ENCODE results near the gene APP.

DNA sequence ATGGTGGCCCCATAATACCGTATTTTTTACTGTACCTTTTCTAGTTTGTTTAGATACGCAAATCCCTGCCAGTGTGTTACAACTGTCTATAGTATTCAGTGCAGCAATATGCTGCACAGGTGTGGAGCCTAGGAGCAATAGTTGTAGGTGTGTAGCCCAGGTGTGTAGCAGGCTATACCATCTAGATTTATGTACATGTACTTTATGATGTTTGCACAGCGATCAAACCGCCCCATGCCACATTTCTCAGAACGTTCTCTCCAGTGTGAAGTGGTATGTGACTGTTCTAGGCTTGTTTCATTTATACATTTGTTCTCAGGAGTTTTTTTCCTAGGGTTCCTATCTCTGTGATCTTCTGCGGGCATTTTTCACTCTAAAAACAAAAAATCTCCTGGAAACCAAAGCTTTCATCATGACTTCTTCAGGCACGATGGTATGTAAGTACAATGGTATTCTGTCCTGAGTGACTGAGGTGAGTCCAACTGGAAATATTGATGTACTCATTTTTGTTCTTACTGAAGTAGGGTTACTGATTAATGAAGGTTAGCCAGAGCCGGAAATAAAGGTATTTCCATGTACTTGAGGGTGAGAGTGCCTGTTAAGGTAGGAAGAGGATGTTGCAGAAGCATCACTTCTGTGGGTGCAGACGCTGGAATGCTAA lies 282.8 kb downstream of the APP start:
- TF ChIP-seq, protein P1, sequence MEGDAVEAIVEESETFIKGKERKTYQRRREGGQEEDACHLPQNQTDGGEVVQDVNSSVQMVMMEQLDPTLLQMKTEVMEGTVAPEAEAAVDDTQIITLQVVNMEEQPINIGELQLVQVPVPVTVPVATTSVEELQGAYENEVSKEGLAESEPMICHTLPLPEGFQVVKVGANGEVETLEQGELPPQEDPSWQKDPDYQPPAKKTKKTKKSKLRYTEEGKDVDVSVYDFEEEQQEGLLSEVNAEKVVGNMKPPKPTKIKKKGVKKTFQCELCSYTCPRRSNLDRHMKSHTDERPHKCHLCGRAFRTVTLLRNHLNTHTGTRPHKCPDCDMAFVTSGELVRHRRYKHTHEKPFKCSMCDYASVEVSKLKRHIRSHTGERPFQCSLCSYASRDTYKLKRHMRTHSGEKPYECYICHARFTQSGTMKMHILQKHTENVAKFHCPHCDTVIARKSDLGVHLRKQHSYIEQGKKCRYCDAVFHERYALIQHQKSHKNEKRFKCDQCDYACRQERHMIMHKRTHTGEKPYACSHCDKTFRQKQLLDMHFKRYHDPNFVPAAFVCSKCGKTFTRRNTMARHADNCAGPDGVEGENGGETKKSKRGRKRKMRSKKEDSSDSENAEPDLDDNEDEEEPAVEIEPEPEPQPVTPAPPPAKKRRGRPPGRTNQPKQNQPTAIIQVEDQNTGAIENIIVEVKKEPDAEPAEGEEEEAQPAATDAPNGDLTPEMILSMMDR (IDR thresholded peaks at IDR 0.05): no peak
- no peak for TF ChIP-seq POLR2A (IDR thresholded peaks at IDR 0.05)
- peak in 2 of 3 donors; percentile 49 to 59 for TF ChIP-seq POLR2AphosphoS5 (IDR thresholded peaks at IDR 0.05)
